Posterior cingulate gyrus (tissue), 11 donors: ENCODE results near the gene HYAL2.

ENCODE experiments used
- DNase-seq, 10 donors: peaks; one replicate each; pipeline versions ENCODE4 v3.0.0 to v3.0.0-alpha.2; 2020 to 2021; ENCODE audit warnings: mixed read lengths in 3 of 10
- intact Hi-C: fragments of 100-400 bp; cut with DNase I; formaldehyde crosslinking; loops from one replicate; pipeline ENCODE4 v1.15.1; 2023

HYAL2 gene

DNA sequence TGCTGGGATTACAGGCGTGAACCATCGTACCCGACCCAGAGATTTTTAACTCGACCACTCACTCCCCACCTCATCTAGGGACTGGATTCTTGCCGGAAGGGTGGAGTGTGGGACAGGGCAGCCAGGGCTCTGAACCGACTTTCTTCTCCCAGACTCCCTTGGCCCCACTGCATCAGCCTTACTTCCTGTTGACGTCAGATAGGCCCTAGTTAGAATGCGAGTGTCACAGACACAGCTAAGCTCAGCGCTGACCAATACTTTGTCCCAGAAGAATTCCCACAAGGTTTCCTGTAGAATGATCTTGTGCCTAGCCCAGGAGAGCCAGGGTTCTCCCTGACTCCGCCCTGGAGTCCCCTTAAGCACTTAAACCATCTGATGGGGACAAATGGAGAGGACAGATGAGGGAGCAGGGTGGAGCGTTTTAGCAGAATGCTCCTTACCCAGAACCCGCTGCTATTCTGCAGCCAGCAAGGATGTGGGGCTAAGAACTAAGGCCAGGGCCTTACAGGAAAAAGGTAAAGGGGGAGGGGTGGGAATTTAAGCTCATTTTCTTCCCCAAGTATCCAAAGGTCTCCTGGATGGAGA lies 11.3 kb upstream of the HYAL2 start:
- intact Hi-C loops, result no loop called here
- no peak for DNase-seq

DNA sequence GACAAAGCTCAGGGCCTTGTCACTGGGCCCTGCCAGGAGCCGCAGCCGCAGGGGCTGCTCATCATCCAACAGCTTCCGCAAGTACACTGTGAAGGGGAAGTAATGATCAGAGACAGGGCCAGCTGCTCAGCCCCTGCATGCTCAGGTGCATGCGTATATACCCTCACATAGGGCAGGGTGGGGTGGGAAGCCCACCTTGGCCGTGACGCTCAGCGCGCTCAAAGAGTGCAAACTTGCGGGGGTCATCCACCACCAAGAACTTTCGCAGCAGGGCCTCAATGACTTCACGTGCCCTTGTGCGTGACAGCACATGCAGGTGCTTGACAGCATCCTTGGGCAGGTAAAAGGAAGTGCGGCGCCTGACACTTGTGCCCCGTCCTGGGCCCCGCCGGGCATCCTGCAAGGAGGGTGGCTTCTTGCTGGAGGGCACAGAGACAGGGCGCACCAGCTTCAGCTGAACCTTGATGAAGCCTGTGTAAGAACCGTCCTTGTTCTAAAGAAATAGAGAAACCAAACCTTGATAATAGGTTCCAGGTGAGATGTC lies 8.9 kb upstream of the HYAL2 start:
- intact Hi-C loops, result no loop called here
- no peak for DNase-seq

DNA sequence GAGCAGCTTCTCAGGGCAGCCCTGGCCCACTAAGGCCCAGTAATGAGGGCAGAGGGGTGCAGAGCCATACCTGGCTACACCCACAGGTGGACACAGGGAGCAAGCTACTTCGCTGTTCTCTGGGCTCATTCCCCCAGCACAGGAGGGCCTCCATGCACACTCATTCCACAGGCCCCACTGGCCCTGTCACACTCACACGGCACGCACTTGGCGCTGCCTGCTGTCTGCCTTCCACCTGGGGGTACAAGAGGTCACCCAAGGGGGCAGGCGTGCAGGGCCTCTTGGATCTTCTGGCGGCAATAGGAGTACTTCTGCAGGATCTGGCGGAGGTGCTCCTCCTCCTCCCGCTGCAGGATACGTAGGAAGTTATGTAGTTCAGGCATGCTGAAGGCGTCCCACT lies 7.8 kb upstream of the HYAL2 start:
- intact Hi-C loops, result no loop called here
- DNase-seq, result no peak

- intact Hi-C loops, result loop anchor here (10.0 kb wide), 1 partner anchor 53 kb away; the partner anchor contains the start of gene LSMEM2
- DNase-seq, result peak; percentile 96 to 100 (median 98)
These were observed 5.6 kb upstream of the HYAL2 start, which contains the start of gene TUSC2 for GRCh38 chr3:50327943-50328691. TSS of gene TUSC2 (minus strand) at chr3:50328223. CDS start at chr3:50328099, 124 bp downstream.

DNA sequence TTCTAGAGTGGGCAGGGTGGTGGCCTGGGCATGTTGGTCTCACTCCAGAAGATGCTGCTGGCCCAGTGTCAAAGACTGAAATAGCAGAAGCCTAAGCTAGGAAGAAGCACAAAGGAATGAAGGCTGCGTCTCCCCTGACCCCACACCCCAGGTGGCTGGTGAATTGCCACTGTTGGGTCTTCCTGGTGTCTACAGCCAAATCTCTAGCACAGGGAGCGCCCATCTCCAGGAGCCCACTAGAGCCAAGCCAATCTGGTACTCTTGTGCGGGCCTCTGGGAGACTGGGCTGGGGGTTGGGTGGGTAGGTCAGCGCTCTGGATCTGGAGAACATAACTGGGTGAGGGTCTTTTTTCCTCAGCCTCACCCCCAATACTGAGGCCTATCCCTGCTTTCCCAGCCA lies 4.6 kb upstream of the HYAL2 start:
- no peak for DNase-seq
- intact Hi-C loops, result loop anchor here (10.0 kb wide), 1 partner anchor 52 kb away; the partner anchor contains the start of gene LSMEM2

GRCh38 chr3:50326182-50326541 lies 3.6 kb upstream of the HYAL2 start:
- intact Hi-C loops, result loop anchor here (10.0 kb wide), 1 partner anchor 51 kb away; the partner anchor contains the start of gene LSMEM2
- DNase-seq, result no peak

DNA sequence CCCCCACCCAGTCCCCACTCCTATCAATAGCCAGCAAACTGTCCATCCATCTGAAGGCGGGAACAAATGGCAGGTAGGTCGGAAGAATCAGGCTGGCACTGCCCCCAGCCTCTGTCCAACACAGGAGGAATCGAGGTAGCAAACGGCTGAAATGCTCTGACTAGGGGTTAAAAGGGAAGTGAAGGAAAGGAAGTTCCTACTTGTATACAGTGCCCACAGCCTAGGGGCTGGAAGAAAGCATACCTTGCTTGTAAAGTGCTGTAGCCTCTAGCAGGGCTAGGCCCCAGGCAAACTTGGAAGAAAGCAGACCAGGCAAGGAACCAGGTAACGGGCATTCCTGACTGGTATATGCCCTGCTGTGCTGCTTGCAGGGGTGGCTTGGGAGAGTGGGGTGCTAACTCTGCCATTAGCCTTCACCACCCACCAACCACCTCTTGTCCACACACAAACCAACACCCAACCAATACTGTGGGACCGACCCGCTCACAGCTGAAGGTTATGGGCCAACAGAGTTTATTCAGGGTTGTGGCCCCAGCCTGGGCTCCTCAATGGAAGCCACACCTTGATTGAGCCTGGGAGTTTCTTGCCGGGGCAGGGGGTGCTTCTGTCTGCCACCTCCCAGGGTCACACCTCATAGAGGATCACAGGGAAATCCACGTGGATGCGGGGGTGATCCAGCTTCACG lies 3.1 kb upstream of the HYAL2 start:
- intact Hi-C loops, result loop anchor here (10.0 kb wide), 1 partner anchor 51 kb away; the partner anchor contains the start of gene LSMEM2
- no peak for DNase-seq

GRCh38 chr3:50325113-50325480 lies 2.6 kb upstream of the HYAL2 start:
- intact Hi-C loops, result loop anchor here (10.0 kb wide), 1 partner anchor 50 kb away; the partner anchor contains the start of gene LSMEM2
- no peak for DNase-seq

- DNase-seq, result peak; percentile 61 to 95 (median 73)
- intact Hi-C loops, result loop anchor here (10.0 kb wide), 1 partner anchor 50 kb away; the partner anchor contains the start of gene LSMEM2
These were observed 2.0 kb upstream of the HYAL2 start for GRCh38 chr3:50324351-50325112.

DNA sequence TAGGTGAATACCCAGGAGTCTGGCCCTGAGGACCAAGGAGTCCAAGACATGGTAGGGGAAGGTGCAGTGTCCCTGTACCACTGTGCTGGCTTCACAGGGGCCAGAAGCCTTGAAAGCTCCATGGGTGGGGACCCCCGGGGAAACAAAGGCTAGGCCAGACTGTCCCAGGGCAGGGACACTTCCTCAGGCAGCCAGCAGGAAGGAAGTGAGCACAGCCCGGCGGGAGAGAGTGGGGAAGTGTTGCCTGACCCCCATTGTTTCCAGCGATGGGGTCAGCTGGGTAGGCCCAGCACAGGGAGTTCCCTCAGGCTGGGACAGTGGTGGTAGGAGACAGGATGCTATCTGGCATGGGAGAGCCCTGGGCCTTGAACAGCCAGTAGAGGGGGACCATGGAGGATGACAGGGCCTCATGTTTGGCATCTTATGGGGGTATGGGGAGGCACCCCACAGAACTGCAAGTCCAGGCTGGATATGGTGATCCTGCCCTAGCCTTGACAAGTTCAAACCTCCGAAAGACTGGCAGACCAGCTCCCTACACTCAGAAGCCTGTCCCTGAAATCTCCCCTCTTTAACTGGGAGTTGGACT lies 1.2 kb upstream of the HYAL2 start:
- intact Hi-C loops, result loop anchor here (10.0 kb wide), 1 partner anchor 49 kb away; the partner anchor contains the start of gene LSMEM2
- no peak for DNase-seq

DNA sequence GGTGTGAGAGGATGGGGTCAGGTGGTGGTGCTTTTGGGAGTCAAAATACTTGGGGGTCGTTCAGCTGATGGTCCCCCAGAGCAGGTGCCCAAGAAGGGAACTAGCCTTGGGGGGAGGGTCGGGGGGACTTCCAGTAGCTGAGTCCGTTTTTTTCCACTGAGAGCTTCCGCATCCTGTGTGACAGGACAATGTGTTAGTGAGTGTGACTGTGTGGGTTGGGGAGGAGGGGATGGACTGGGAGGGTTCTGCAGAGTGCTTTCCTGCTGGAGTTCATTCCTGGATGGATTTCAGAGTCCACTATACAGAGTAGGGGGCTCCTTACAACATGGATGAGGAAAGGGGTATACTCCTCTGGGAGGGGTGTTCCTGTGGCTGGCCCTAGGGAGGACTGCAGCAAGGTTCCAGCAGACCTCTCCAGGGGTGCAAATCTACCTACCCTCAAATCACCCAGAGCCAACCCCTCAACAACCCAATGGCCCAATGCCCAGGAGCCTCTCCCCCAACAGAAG lies 601 bp upstream of the HYAL2 start:
- intact Hi-C loops, result loop anchor here (10.0 kb wide), 1 partner anchor 48 kb away; the partner anchor contains the start of gene LSMEM2
- no peak for DNase-seq

- intact Hi-C loops, result loop anchor here (10.0 kb wide), 1 partner anchor 47 kb away; the partner anchor contains the start of gene LSMEM2
- DNase-seq, result no peak
These were observed 495 bp downstream of the HYAL2 start for GRCh38 chr3:50322115-50322385.

DNA sequence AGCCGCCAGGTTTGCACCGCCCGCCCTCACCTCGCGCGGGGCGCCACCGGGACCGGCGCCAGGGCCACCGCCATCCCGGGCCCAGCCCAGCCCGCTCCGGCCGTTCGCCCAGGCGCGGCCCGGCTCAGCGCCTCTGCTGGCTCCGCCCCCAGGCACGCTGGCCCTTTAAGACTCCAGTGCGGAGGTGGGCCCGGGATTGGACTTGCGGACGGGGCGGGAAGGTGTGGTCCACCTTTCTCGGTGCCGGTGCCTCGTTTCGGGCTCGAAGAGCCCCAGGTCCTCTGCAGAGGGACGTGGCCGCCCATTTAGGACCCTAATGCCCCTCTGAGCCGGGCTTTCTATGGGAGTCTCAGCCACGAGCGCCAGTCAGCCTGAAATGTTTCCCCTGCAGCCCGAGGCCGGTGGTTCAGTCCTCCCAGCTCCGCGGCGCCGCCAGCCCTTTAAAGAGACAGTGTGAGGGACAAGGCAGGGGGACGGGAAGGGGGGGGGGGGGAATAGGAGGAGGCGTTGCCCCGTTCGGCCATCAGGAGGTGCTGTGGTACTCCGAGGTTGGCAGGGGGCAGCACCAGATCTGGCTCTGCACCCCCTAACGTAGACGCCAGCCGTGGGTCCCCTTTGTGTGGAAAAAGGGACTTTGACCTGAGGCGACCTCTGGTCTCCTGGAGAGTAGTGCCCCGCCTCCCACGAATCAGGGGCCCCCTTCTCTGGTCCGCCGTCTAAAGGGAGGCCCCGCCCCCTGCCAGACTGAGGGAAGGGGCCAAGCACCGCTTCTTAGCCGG lies 1.0 kb downstream of the HYAL2 start:
- peak; percentile 84 to 99 (median 90) for DNase-seq
- intact Hi-C loops, result loop anchor here (2.0 to 10.0 kb wide), 3 partner anchors 21 to 95 kb away; partner anchors contain the start of gene LSMEM2

DNA sequence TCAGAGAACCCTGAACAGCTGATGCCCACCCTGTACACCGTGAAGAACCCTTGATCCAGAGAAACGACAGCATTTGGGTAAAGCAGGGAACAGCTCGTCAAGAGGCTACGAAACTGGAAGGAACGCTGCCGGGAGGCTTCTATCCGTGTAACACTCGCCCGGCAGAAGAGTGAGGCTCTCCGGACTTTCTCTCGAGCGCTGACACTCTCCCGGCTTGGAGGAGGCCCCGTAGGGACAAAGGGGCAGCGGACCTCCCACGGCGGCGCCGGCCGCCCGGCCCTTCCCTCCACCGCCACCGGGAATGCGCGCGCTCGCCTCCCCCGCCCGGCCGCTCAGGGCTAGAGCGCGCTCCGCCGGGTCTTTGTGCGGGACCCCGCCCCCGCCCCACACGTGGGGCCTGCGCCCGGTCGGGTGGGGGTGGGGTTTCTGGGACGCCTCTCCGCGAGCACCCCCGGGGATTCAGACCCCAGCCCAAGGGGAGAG lies 1.7 kb downstream of the HYAL2 start:
- DNase-seq, result peak; percentile 70 to 97 (median 78)
- intact Hi-C loops, result loop anchor here (2.0 to 10.0 kb wide), 3 partner anchors 20 to 94 kb away; partner anchors contain the start of gene LSMEM2

- no peak for DNase-seq
- intact Hi-C loops, result loop anchor here (2.0 to 10.0 kb wide), 3 partner anchors 19 to 93 kb away; partner anchors contain the start of gene LSMEM2
These were observed 2.5 kb downstream of the HYAL2 start for GRCh38 chr3:50319894-50320625.

DNA sequence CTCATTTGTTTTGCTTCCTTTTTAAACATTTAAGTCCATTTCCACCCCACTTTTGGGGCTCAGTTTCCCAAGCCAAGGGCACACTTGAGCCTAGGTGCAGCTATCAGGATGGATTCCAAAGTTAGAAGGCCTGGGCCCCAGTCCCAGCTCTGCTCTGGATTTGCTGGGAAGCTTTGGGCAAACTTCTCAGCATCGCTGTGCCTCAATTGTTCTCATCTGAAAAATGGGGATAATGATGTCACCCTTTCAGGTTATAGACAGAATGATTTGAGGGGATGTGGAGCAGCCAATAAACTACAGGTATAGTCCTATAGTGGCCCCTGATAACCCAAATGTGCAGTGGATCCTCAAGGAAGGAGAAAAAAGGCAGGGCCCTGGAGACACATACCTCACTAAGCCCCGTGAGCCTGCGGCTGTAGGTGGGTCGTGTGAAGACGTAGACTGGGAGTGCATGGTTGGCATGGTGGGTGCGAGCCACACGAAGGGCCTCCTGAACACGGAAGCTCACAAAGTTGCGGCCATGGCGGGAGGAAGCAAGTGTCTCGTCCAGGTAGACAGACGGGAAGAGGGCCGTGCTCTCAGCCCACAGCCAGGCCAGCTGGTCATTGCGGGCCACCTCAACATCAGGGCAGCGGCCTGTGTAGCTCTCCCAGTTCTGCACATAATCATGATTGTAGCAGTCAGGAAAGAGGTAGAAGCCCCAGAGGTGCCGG lies 3.2 kb downstream of the HYAL2 start:
- intact Hi-C loops, result no loop called here
- DNase-seq, result no peak

GRCh38 chr3:50318615-50319014 lies 3.9 kb downstream of the HYAL2 start:
- DNase-seq, result peak in 1 of 10 donors; percentile 67
- intact Hi-C loops, result no loop called here
